Loucy (cell line): Measurements from ENCODE around the gene FBXL13.
"Not testable (repeated sequence)": the region's sequence is repeated elsewhere in the genome, so short reads cannot be mapped to it uniquely, and the experiment has no call there.

ENCODE experiments used
- H2AFZ ChIP-seq: fragments of 200-600 bp; sonication (generic); 2 replicates; pipeline ENCODE4 v1.6.0; 2016; ENCODE audit warnings: antibody characterized with exemption, mild to moderate bottlenecking, low read length, moderate library complexity
- H3F3A ChIP-seq: fragments of 200-600 bp; 2 replicates; pipeline ENCODE4 v1.6.0; 2016; ENCODE audit warnings: antibody characterized with exemption, low read depth, mild to moderate bottlenecking
- H3K27me3 ChIP-seq: fragments of 200-600 bp; sonication (generic); 2 replicates; pipeline ENCODE4 v1.6.1; 2014; ENCODE audit warnings: low read length, mild to moderate bottlenecking; ENCODE audit not compliant: insufficient read depth, poor library complexity, severe bottlenecking
- H3K36me3 ChIP-seq: fragments of 200-600 bp; sonication (generic); 2 replicates; pipeline ENCODE4 v1.6.1; 2016; ENCODE audit warnings: low read length; ENCODE audit not compliant: insufficient read depth
- H3K4me1 ChIP-seq: fragments of 200-600 bp; sonication (generic); 2 replicates; pipeline ENCODE4 v1.5.1; 2014; ENCODE audit warnings: low read length, mild to moderate bottlenecking; ENCODE audit not compliant: insufficient read depth, poor library complexity, severe bottlenecking
- H3K4me2 ChIP-seq: fragments of 200-600 bp; sonication (generic); 2 replicates; pipeline ENCODE4 v1.6.0; 2014; ENCODE audit warnings: antibody characterized with exemption, low read length, low read depth, mild to moderate bottlenecking; ENCODE audit not compliant: poor library complexity, severe bottlenecking
- H3K4me3 ChIP-seq: fragments of 200-600 bp; sonication (generic); 2 replicates; pipeline ENCODE4 v1.5.1; 2014; ENCODE audit warnings: low read length, mild to moderate bottlenecking, mixed read lengths; ENCODE audit not compliant: poor library complexity, severe bottlenecking
- H3K79me2 ChIP-seq: fragments of 200-600 bp; sonication (generic); 2 replicates; pipeline ENCODE4 v1.6.1; 2014; ENCODE audit warnings: low read length; ENCODE audit not compliant: insufficient read depth
- H3K9ac ChIP-seq: fragments of 200-600 bp; sonication (generic); 2 replicates; pipeline ENCODE4 v1.6.0; 2014; ENCODE audit warnings: mild to moderate bottlenecking, low read depth, low read length, moderate library complexity; ENCODE audit not compliant: poor library complexity, severe bottlenecking
- H3K9me2 ChIP-seq: fragments of 200-600 bp; sonication (generic); replicated peaks from 2 replicates; pipeline ENCODE4 v1.6.1; 2016; ENCODE audit warnings: low read depth, low read length, mixed read lengths
- H3K9me3 ChIP-seq: fragments of 200-600 bp; sonication (generic); 2 replicates; pipeline ENCODE4 v1.6.1; 2014; ENCODE audit warnings: mild to moderate bottlenecking, antibody characterized with exemption, low read length, low read depth; ENCODE audit not compliant: insufficient read depth
- H4K20me1 ChIP-seq: fragments of 200-600 bp; sonication (generic); 2 replicates; pipeline ENCODE4 v1.6.0; 2014; ENCODE audit warnings: antibody characterized with exemption, low read length, mild to moderate bottlenecking; ENCODE audit not compliant: insufficient read depth, poor library complexity, severe bottlenecking
- CTCF ChIP-seq: fragments of 200-600 bp; sonication (generic); conservative IDR thresholded peaks from 2 replicates; pipeline ENCODE4 v1.5.1; 2014; ENCODE audit warnings: mild to moderate bottlenecking, antibody characterized with exemption, low read length
- EZH2phosphoT487 ChIP-seq: fragments of 200-600 bp; IDR thresholded peaks from 2 replicates; pipeline ENCODE4 v1.6.1; 2018; ENCODE audit warnings: antibody characterized with exemption, mild to moderate bottlenecking, moderate library complexity, borderline replicate concordance

FBXL13 gene

GRCh38 chr7:103003004-103003403, 71.6 kb downstream of the FBXL13 start:
- H3K4me2 ChIP-seq, result no peak overlapping the region
- TF ChIP-seq CTCF (no peak), EZH2phosphoT487 (no peak)
- peaks cover 8% of the 10 kb centered on the region; the same call in 1 of the 2 replicates for H3K9me3 ChIP-seq
- no peak overlapping the region for H2AFZ ChIP-seq
- H3K79me2 ChIP-seq, result no peaks in the 10 kb centered on the region
- no peaks in the 10 kb centered on the region for H4K20me1 ChIP-seq
- H3K4me3 ChIP-seq, result no peak overlapping the region
- no peak overlapping the region for H3K9ac ChIP-seq
- no peaks in the 10 kb centered on the region for H3K36me3 ChIP-seq
- no peaks in the 10 kb centered on the region for H3K4me1 ChIP-seq
- H3F3A ChIP-seq, result no peaks in the 10 kb centered on the region
- H3K9me2 ChIP-seq, result no peaks in the 10 kb centered on the region
- H3K27me3 ChIP-seq, result no peaks in the 10 kb centered on the region

- Histone ChIP-seq H3K4me1 (no peaks in the 10 kb centered on the region), H3K9me2 (no peaks in the 10 kb centered on the region), H3K9me3 (peaks cover 8% of the 10 kb centered on the region; the same call in 1 of the 2 replicates), H3K4me3 (no peak overlapping the region), H3K27me3 (no peaks in the 10 kb centered on the region), H2AFZ (no peak overlapping the region), H3F3A (no peaks in the 10 kb centered on the region), H3K4me2 (no peak overlapping the region), H3K9ac (no peak overlapping the region), H4K20me1 (no peaks in the 10 kb centered on the region), H3K36me3 (no peaks in the 10 kb centered on the region), H3K79me2 (no peaks in the 10 kb centered on the region)
- TF ChIP-seq EZH2phosphoT487, result no peak
- no peak for TF ChIP-seq CTCF
Measured at GRCh38 chr7:103001210-103001609, 73.4 kb downstream of the FBXL13 start.

- no peaks in the 10 kb centered on the region for H4K20me1 ChIP-seq
- H3K4me3 ChIP-seq, result no peak overlapping the region
- no peak for TF ChIP-seq EZH2phosphoT487
- no peak for TF ChIP-seq CTCF
- H2AFZ ChIP-seq, result no peak overlapping the region
- no peak overlapping the region for H3K9ac ChIP-seq
- no peaks in the 10 kb centered on the region for H3K9me2 ChIP-seq
- no peaks in the 10 kb centered on the region for H3K27me3 ChIP-seq
- H3K79me2 ChIP-seq, result no peaks in the 10 kb centered on the region
- H3F3A ChIP-seq, result no peaks in the 10 kb centered on the region
- no peaks in the 10 kb centered on the region for H3K36me3 ChIP-seq
- H3K9me3 ChIP-seq, result no peaks in the 10 kb centered on the region
- no peak overlapping the region for H3K4me2 ChIP-seq
- peaks cover 15% of the 10 kb centered on the region for H3K4me1 ChIP-seq
Measured at GRCh38 chr7:102996957-102997356, 77.6 kb downstream of the FBXL13 start.

GRCh38 chr7:102995609-102996008, 79.0 kb downstream of the FBXL13 start:
- H2AFZ ChIP-seq, H4K20me1 ChIP-seq, H3K27me3 ChIP-seq, H3K4me3 ChIP-seq, H3K4me2 ChIP-seq, H3K9ac ChIP-seq, H3K9me2 ChIP-seq, H3K36me3 ChIP-seq, H3K79me2 ChIP-seq, H3F3A ChIP-seq, H3K9me3 ChIP-seq: not testable (repeated sequence)
- peaks cover 21% of the 10 kb centered on the region for H3K4me1 ChIP-seq
